K562 (cell line): ENCODE data around the gene DMWD. TPM values are rescaled to one million over a fixed set of nuclear protein-coding genes. Genes with fewer than 3 reads are reported as not detected.

Source experiments
- BRD4 ChIP-seq: fragments of 200-600 bp; sonication (generic); IDR thresholded peaks from 2 replicates; pipeline ENCODE4 v1.6.1; 2017; ENCODE audit warnings: inconsistent platforms
- GABPB1 ChIP-seq: sonication (generic); formaldehyde crosslinking; IDR thresholded peaks from 2 replicates; pipeline ENCODE4 v1.8.0; 2022; ENCODE audit warnings: mild to moderate bottlenecking, missing genetic modification reagents
- IFI16 ChIP-seq: fragments of 250-450 bp; sonication (Bioruptor Pico); IDR thresholded peaks from 2 replicates; pipeline ENCODE4 v2.1.2; 2022; ENCODE audit warnings: mild to moderate bottlenecking, inconsistent platforms
- LCOR ChIP-seq: sonication (generic); formaldehyde crosslinking; IDR thresholded peaks from 2 replicates; pipeline ENCODE4 v1.8.0; 2022; ENCODE audit warnings: mild to moderate bottlenecking, missing genetic modification reagents
- MYNN ChIP-seq, 2 experiments: sonication (generic); formaldehyde crosslinking in 1 of 2; IDR thresholded peaks; 2 replicates each; pipeline versions ENCODE4 v1.5.0 to v1.6.1; 2016 to 2020; ENCODE audit warnings: antibody characterized with exemption in 1 of 2, missing genetic modification reagents in 1 of 2
- NCOA1 ChIP-seq: fragments of 450-650 bp; IDR thresholded peaks from 2 replicates; pipeline ENCODE4 v1.6.1; 2016; ENCODE audit warnings: low read depth
- NCOA4 ChIP-seq: fragments of 450-650 bp; IDR thresholded peaks from 2 replicates; pipeline ENCODE4 v1.6.1; 2018; ENCODE audit warnings: mild to moderate bottlenecking; ENCODE audit not compliant: partially characterized antibody
- NUFIP1 ChIP-seq: fragments of 450-650 bp; IDR thresholded peaks from 2 replicates; pipeline ENCODE4 v1.6.1; 2018; ENCODE audit not compliant: partially characterized antibody
- RBM14 ChIP-seq: fragments of 200-400 bp; formaldehyde crosslinking; IDR thresholded peaks from 2 replicates; pipeline ENCODE4 v1.6.1; 2018; ENCODE audit warnings: low read depth, mild to moderate bottlenecking, low read length, moderate library complexity, borderline replicate concordance; ENCODE audit not compliant: insufficient read depth
- SMARCA5 ChIP-seq: fragments of 450-650 bp; IDR thresholded peaks from 2 replicates; pipeline ENCODE4 v1.6.1; 2016
- WHSC1 ChIP-seq: IDR thresholded peaks from one replicate; pipeline ENCODE4 v1.6.1; 2012; ENCODE audit warnings: low read length, control low read depth, inconsistent platforms
- ZBTB1 ChIP-seq: sonication (generic); formaldehyde crosslinking; IDR thresholded peaks from 2 replicates; pipeline ENCODE4 v1.8.1; 2023; ENCODE audit warnings: missing genetic modification reagents, low read depth, mild to moderate bottlenecking, borderline replicate concordance
- ZKSCAN1 ChIP-seq: fragments of 150-350 bp; IDR thresholded peaks from 2 replicates; pipeline ENCODE4 v1.6.1; 2016; ENCODE audit warnings: low read depth, low read length
- ZNF124 ChIP-seq: sonication (generic); formaldehyde crosslinking; IDR thresholded peaks from 2 replicates; pipeline ENCODE4 v1.8.1; 2022; ENCODE audit warnings: missing genetic modification reagents
- polyA plus RNA-seq, 8 experiments: library from polyadenylated mRNA; depleted of rRNA in 4 of 8; stranded (reverse) in 5 of 8; unstranded in 3 of 8; fragments of >200 nt; fragmentation: Nextera tagmentation in 2 of 8; fragmentation: Illumina TruSeq in 1 of 8; extraction: Ambion mirVana in 2 of 8; extraction: Trizol in 1 of 8; gene quantifications; 2 replicates each; pipeline versions ENCODE4 v1.2.1 to v1.2.3, GENCODE V29; 2011 to 2014; ENCODE audit warnings: inconsistent platforms in 1 of 8, missing spikeins in 1 of 8
- total RNA-seq, 7 experiments: library from RNA; depleted of rRNA in 6 of 7; stranded (reverse); fragments of >200 nt in 6 of 7; fragmentation: Illumina TruSeq in 2 of 7; extraction: Trizol in 2 of 7; gene quantifications; 2 replicates each; pipeline versions ENCODE4 v1.2.1 to v1.2.3, GENCODE V29; 2011 to 2021; ENCODE audit warnings: low replicate concordance in 1 of 7
- TF ChIP-seq, protein P1 (sequence below): sonication (generic); formaldehyde crosslinking; IDR thresholded peaks from 2 replicates; pipeline ENCODE4 v1.8.1; 2023; ENCODE audit warnings: mild to moderate bottlenecking, missing genetic modification reagents
- TF ChIP-seq, protein P2 (sequence below): fragments of 250-450 bp; sonication (Bioruptor Pico); IDR thresholded peaks from 2 replicates; pipeline ENCODE4 v1.4.0; 2020

The DMWD gene
- total and polyA plus RNA-seq, 9 of the 15 experiments (the other 6 are each of a cell fraction or from before 2014, with no cell fraction given), result 4.7 to 54.6 (median 19.0) TPM

DNA sequence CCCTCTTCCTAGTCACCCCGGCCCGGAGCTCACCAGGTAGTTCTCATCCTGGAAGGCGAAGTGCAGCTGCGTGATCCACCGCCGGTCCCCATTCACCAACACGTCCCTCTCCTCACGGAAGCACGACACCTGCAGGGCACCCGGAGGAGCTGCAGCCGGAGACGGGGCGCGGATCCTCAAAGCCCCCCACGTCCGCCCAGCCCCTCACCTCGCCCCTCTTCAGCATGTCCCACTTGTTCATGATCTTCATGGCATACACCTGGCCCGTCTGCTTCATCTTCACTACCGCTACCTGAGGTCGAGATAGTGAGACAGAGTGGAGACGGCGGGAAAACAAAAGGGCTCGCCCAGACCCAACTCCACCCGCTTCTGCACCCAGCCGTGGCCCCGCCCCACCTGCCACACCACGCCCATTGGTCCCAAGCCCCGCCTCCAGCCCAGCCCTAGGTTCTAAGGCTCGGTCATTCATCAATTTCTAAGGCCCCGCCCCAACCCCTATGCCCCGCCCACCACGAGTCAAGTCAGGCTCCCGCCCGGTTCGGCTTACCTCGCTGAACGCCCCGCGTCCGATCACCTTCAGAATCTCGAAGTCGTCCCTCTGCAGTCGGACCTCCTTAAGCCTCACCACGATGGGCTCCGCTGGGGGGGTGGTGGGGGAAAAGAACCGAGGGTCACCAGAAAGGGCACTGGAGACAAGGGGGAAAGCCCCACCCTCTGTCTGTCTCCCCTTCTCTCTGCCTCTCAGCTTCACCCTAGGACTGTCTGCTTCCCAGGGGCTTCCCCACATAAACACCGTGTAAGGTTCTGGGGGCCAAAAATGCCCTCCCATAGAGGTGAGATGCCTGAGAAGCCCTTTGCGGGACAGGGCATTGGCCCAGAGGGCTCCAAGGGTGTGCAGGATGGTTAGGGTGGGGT, 13.2 kb downstream of the DMWD start (continued):
- TF ChIP-seq ZBTB1 (CRISPR knock-in tag) (no peak), NUFIP1 (no peak), IFI16 (CRISPR knock-in tag) (no peak), NCOA1 (no peak), SMARCA5 (no peak), LCOR (CRISPR knock-in tag) (no peak), ZKSCAN1 (no peak), NCOA4 (no peak), ZNF124 (CRISPR knock-in tag) (no peak), GABPB1 (no peak), WHSC1 (no peak), BRD4 (no peak), MYNN (IDR thresholded peaks at IDR 0.05) (no peak), MYNN (CRISPR knock-in tag; IDR thresholded peaks at IDR 0.05) (no peak), RBM14 (no peak)
- TF ChIP-seq, protein P1, sequence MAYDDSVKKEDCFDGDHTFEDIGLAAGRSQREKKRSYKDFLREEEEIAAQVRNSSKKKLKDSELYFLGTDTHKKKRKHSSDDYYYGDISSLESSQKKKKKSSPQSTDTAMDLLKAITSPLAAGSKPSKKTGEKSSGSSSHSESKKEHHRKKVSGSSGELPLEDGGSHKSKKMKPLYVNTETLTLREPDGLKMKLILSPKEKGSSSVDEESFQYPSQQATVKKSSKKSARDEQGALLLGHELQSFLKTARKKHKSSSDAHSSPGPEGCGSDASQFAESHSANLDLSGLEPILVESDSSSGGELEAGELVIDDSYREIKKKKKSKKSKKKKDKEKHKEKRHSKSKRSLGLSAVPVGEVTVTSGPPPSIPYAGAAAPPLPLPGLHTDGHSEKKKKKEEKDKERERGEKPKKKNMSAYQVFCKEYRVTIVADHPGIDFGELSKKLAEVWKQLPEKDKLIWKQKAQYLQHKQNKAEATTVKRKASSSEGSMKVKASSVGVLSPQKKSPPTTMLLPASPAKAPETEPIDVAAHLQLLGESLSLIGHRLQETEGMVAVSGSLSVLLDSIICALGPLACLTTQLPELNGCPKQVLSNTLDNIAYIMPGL, result no peak
- TF ChIP-seq, protein P2, sequence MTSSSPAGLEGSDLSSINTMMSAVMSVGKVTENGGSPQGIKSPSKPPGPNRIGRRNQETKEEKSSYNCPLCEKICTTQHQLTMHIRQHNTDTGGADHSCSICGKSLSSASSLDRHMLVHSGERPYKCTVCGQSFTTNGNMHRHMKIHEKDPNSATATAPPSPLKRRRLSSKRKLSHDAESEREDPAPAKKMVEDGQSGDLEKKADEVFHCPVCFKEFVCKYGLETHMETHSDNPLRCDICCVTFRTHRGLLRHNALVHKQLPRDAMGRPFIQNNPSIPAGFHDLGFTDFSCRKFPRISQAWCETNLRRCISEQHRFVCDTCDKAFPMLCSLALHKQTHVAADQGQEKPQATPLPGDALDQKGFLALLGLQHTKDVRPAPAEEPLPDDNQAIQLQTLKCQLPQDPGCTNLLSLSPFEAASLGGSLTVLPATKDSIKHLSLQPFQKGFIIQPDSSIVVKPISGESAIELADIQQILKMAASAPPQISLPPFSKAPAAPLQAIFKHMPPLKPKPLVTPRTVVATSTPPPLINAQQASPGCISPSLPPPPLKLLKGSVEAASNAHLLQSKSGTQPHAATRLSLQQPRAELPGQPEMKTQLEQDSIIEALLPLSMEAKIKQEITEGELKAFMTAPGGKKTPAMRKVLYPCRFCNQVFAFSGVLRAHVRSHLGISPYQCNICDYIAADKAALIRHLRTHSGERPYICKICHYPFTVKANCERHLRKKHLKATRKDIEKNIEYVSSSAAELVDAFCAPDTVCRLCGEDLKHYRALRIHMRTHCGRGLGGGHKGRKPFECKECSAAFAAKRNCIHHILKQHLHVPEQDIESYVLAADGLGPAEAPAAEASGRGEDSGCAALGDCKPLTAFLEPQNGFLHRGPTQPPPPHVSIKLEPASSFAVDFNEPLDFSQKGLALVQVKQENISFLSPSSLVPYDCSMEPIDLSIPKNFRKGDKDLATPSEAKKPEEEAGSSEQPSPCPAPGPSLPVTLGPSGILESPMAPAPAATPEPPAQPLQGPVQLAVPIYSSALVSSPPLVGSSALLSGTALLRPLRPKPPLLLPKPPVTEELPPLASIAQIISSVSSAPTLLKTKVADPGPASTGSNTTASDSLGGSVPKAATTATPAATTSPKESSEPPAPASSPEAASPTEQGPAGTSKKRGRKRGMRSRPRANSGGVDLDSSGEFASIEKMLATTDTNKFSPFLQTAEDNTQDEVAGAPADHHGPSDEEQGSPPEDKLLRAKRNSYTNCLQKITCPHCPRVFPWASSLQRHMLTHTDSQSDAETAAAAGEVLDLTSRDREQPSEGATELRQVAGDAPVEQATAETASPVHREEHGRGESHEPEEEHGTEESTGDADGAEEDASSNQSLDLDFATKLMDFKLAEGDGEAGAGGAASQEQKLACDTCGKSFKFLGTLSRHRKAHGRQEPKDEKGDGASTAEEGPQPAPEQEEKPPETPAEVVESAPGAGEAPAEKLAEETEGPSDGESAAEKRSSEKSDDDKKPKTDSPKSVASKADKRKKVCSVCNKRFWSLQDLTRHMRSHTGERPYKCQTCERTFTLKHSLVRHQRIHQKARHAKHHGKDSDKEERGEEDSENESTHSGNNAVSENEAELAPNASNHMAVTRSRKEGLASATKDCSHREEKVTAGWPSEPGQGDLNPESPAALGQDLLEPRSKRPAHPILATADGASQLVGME (CRISPR knock-in tag), result no peak
